NCI-H2107 (cell line): ENCODE data around the gene TYR.
"Not testable (repeated sequence)": the region's sequence is repeated elsewhere in the genome, so short reads cannot be mapped to it uniquely, and the experiment has no call there.

ENCODE experiments used
- DNase-seq: peaks from one replicate; lab custom pipeline; 2025; lab: John Stamatoyannopoulos, UW

TYR gene

GRCh38 chr11:89177691-89178231 is at the start of gene TYR:
TYR (plus strand) TSS chr11:89177875; CDS start chr11:89177954, 79 bp downstream.
- no peak for DNase-seq

- DNase-seq = no peak
Measured at GRCh38 chr11:89136606-89137005, 41.1 kb upstream of the TYR start.

- DNase-seq = no peak
Measured at GRCh38 chr11:89147229-89147628, 30.4 kb upstream of the TYR start.

GRCh38 chr11:89159974-89160373 is 17.7 kb upstream of the TYR start:
- DNase-seq = no peak

- no peak for DNase-seq
Measured at GRCh38 chr11:89161949-89162348, 15.7 kb upstream of the TYR start.

- no peak for DNase-seq
Measured at GRCh38 chr11:89163686-89164085, 14.0 kb upstream of the TYR start.

GRCh38 chr11:89168396-89168795 is 9.3 kb upstream of the TYR start:
- DNase-seq = no peak

- DNase-seq = no peak
Measured at GRCh38 chr11:89175796-89176195, 1.9 kb upstream of the TYR start.

GRCh38 chr11:89176938-89177337 is 737 bp upstream of the TYR start:
- DNase-seq = no peak

- DNase-seq = no peak
Measured at GRCh38 chr11:89181111-89181510, 3.4 kb downstream of the TYR start.

GRCh38 chr11:89182773-89183518 is 5.3 kb downstream of the TYR start:
- DNase-seq = no peak

- DNase-seq = no peak
Measured at GRCh38 chr11:89184021-89184420, 6.3 kb downstream of the TYR start.

- DNase-seq = no peak
Measured at GRCh38 chr11:89189776-89190175, 12.1 kb downstream of the TYR start.

GRCh38 chr11:89201138-89201537 is 23.5 kb downstream of the TYR start:
- DNase-seq = no peak

GRCh38 chr11:89203814-89204213 is 26.1 kb downstream of the TYR start:
- DNase-seq = no peak

GRCh38 chr11:89205378-89205777 is 27.7 kb downstream of the TYR start:
- no peak for DNase-seq

- no peak for DNase-seq
Measured at GRCh38 chr11:89220684-89221339, 43.1 kb downstream of the TYR start.

- DNase-seq = no peak
Measured at GRCh38 chr11:89235083-89235482, 57.4 kb downstream of the TYR start.

GRCh38 chr11:89235976-89236375 is 58.3 kb downstream of the TYR start:
- no peak for DNase-seq

GRCh38 chr11:89247007-89247406 is 69.3 kb downstream of the TYR start:
- DNase-seq = not testable (repeated sequence)

- DNase-seq = no peak
Measured at GRCh38 chr11:89249196-89249595, 71.5 kb downstream of the TYR start.

GRCh38 chr11:89261483-89261882 is 83.8 kb downstream of the TYR start:
- DNase-seq = not testable (repeated sequence)

- DNase-seq = no peak
Measured at GRCh38 chr11:89267660-89268302, 90.1 kb downstream of the TYR start.
